ENCODE measurements around the gene DOCK3. TPM values are rescaled to one million over a fixed set of nuclear protein-coding genes. Genes with fewer than 3 reads are reported as not detected.
"Not testable (repeated sequence)": the region's sequence is repeated elsewhere in the genome, so short reads cannot be mapped to it uniquely, and the experiment has no call there.

The DOCK3 gene
- total RNA-seq, 1 donor, result under 0.01 TPM

- no peak for DNase-seq (ENCODE audit: low read depth)
- H3K4me3 ChIP-seq (ENCODE audit: low read depth, low read length), result no peak overlapping the region
- TF ChIP-seq CTCF (IDR thresholded peaks at IDR 0.05; ENCODE audit: insufficient read depth, low read depth, low read length), result no peak
Observed at GRCh38 chr3:50676031-50676705, 1.4 kb downstream of the DOCK3 start.

- TF ChIP-seq CTCF (IDR thresholded peaks at IDR 0.05; ENCODE audit: insufficient read depth, low read depth, low read length), result no peak
- H3K4me3 ChIP-seq (ENCODE audit: low read depth, low read length), result no peak overlapping the region
- DNase-seq (ENCODE audit: low read depth), result no peak
Observed at GRCh38 chr3:50687127-50687751, 12.5 kb downstream of the DOCK3 start.

GRCh38 chr3:50687916-50688315, 13.2 kb downstream of the DOCK3 start:
- no peak for TF ChIP-seq CTCF (IDR thresholded peaks at IDR 0.05; ENCODE audit: insufficient read depth, low read depth, low read length)
- DNase-seq (ENCODE audit: low read depth), result no peak
- no peak overlapping the region for H3K4me3 ChIP-seq (ENCODE audit: low read depth, low read length)

- H3K4me3 ChIP-seq (ENCODE audit: low read depth, low read length); DNase-seq (ENCODE audit: low read depth): not testable (repeated sequence)
Observed at GRCh38 chr3:50688602-50689001, 13.9 kb downstream of the DOCK3 start.

GRCh38 chr3:50689558-50689957, 14.8 kb downstream of the DOCK3 start:
- no peak for TF ChIP-seq CTCF (IDR thresholded peaks at IDR 0.05; ENCODE audit: insufficient read depth, low read depth, low read length)
- H3K4me3 ChIP-seq (ENCODE audit: low read depth, low read length), result no peak overlapping the region
- no peak for DNase-seq (ENCODE audit: low read depth)

- DNase-seq (ENCODE audit: low read depth), result no peak
- H3K4me3 ChIP-seq (ENCODE audit: low read depth, low read length), result no peak overlapping the region
- TF ChIP-seq CTCF (IDR thresholded peaks at IDR 0.05; ENCODE audit: insufficient read depth, low read depth, low read length), result no peak
Observed at GRCh38 chr3:50695031-50695430, 20.3 kb downstream of the DOCK3 start.

- H3K4me3 ChIP-seq (ENCODE audit: low read depth, low read length), result no peak overlapping the region
- DNase-seq (ENCODE audit: low read depth), result no peak
- TF ChIP-seq CTCF (IDR thresholded peaks at IDR 0.05; ENCODE audit: insufficient read depth, low read depth, low read length), result no peak
Observed at GRCh38 chr3:50696276-50696675, 21.5 kb downstream of the DOCK3 start.
